Gastroesophageal sphincter (tissue), 4 donors: ENCODE results near the gene MKNK2. TPM values are rescaled to one million over a fixed set of nuclear protein-coding genes. Genes with fewer than 3 reads are reported as not detected.

ENCODE experiments used
- ATAC-seq: fragments of 150-250 bp; one replicate; pipeline ENCODE4 v1.9.1; 2016; ENCODE audit warnings: mild to moderate bottlenecking, moderate library complexity
- H3K27ac ChIP-seq, 4 donors: fragments of 200-600 bp; sonication (generic) in 3 of 4; 1 replicate in 3 of 4; 2 replicates in 1 of 4; pipeline ENCODE4 v1.5.1; 2016 to 2019
- H3K27me3 ChIP-seq: fragments of 200-600 bp; sonication (generic); one replicate; pipeline ENCODE4 v1.5.1; 2019
- H3K36me3 ChIP-seq, 2 donors: fragments of 200-600 bp; sonication (generic); one replicate each; pipeline ENCODE4 v1.5.1; 2019; ENCODE audit warnings: control low read depth in 1 of 2
- H3K4me1 ChIP-seq, 3 donors: fragments of 200-600 bp; sonication (generic); 1 replicate in 2 of 3; 2 replicates in 1 of 3; pipeline ENCODE4 v1.5.1; 2016 to 2019; ENCODE audit warnings: control low read depth in 2 of 3
- H3K4me3 ChIP-seq, 2 donors: fragments of 200-600 bp; sonication (generic); one replicate each; pipeline ENCODE4 v1.5.1; 2019; ENCODE audit warnings: mild to moderate bottlenecking in 1 of 2, moderate library complexity in 1 of 2
- H3K9me3 ChIP-seq, 3 donors: fragments of 200-600 bp; sonication (generic); one replicate each; pipeline ENCODE4 v1.5.1; 2017 to 2019; ENCODE audit warnings: control low read depth in 2 of 3
- CTCF ChIP-seq, 4 experiments: fragments of 200-600 bp in 2 of 4; fragments of 450-650 bp in 2 of 4; sonication (generic) in 1 of 4; IDR thresholded peaks; one replicate each; pipeline ENCODE4 v1.5.1; 2017 to 2019; ENCODE audit warnings: antibody characterized with exemption in 4 of 4, mild to moderate bottlenecking in 2 of 4, moderate library complexity in 2 of 4
- EP300 ChIP-seq: sonication (generic); formaldehyde crosslinking; IDR thresholded peaks from one replicate; pipeline ENCODE4 v1.6.1; 2017; ENCODE audit warnings: antibody characterized with exemption, mild to moderate bottlenecking
- POLR2A ChIP-seq, 2 donors: fragments of 450-650 bp; IDR thresholded peaks; one replicate each; pipeline ENCODE4 v1.6.1; 2017; ENCODE audit warnings: antibody characterized with exemption in 2 of 2, mild to moderate bottlenecking in 2 of 2, moderate library complexity in 1 of 2
- POLR2AphosphoS5 ChIP-seq: sonication (generic); formaldehyde crosslinking; IDR thresholded peaks from one replicate; pipeline ENCODE4 v1.6.1; 2017; ENCODE audit warnings: antibody characterized with exemption
- WGBS, 2 donors: methylation state at CpG; one replicate each; pipeline ENCODE4 v1.1.5; 2018; ENCODE audit warnings: low coverage in 1 of 2; 5-methylcytosine and 5-hydroxymethylcytosine counted together
- total RNA-seq, 4 donors: library from RNA; depleted of rRNA; stranded (reverse); fragments of >200 nt; gene quantifications; one replicate each; pipeline ENCODE4 v1.1.0, GENCODE V29; 2016

Gene MKNK2
- total RNA-seq, 4 donors from 2014 or later, result 98.4 to 195 (median 173) TPM

DNA sequence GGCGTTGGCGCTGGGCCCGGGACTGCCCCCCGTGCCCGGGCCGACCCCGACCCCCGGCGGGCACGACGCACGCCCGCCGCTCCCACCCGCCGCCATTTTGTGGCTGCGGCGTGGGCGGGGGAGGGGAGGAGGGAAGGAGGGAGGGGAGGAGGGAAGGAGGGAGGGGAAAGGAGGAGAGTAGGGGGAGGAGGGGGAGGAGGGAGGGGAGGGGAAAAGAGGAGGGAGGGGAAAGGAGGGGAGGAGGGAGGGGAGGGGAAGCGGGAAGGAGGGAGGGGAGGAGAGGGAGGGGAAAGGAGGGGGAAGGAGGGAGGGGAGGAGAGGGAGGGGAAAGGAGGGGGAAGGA, 35.5 kb downstream of the MKNK2 start, which contains the start of gene BTBD2:
Gene BTBD2, minus strand, starts transcription at position 107 of the 343 bp plus-strand sequence. Its CDS starts 11 bp downstream, at position 96.
- ATAC-seq, result peak; percentile 38

GRCh38 chr19:2014731-2015607, 36.1 kb downstream of the MKNK2 start:
- Histone ChIP-seq H3K36me3 (peaks cover 0 to 13% of the 10 kb centered on the region in 2 donors), H3K9me3 (no peaks in the 10 kb centered on the region), H3K27me3 (no peaks in the 10 kb centered on the region), H3K4me3 (peak overlapping the region; percentile 49 to 79), H3K4me1 (peaks cover 0 to 47% (median 23%) of the 10 kb centered on the region in 3 donors), H3K27ac (peak overlapping the region in 3 of 4 donors; percentile 80 to 86 (median 82))
- peak; percentile 44 for ATAC-seq
- WGBS, 2 donors, result 21 to 28% methylated on average over 9 of the region's 74 CpGs
- no peak for TF ChIP-seq EP300
- TF ChIP-seq POLR2A (IDR thresholded peaks at IDR 0.05), result no peak
- no peak for TF ChIP-seq POLR2AphosphoS5
- no peak for TF ChIP-seq CTCF (IDR thresholded peaks at IDR 0.05)

More for the DNA sequence above, 35.5 kb downstream of the MKNK2 start, which contains the start of gene BTBD2:
- Histone ChIP-seq H3K4me3 (peak within 1 kb of the TSS; percentile 49 to 79), H3K4me1 (peaks cover 0 to 48% (median 23%) of the 10 kb centered on the region in 3 donors), H3K9me3 (no peaks in the 10 kb centered on the region), H3K27ac (peak within 1 kb of the TSS; percentile 3 to 86 (median 81)), H3K36me3 (peaks cover 0 to 13% of the 10 kb centered on the region in 2 donors), H3K27me3 (no peaks in the 10 kb centered on the region)
- no peak for TF ChIP-seq CTCF (IDR thresholded peaks at IDR 0.05)
- TF ChIP-seq POLR2AphosphoS5, result peak; percentile 54
- no CpG with 5 or more reads among the region's 20 CpGs for WGBS, 2 donors

DNA sequence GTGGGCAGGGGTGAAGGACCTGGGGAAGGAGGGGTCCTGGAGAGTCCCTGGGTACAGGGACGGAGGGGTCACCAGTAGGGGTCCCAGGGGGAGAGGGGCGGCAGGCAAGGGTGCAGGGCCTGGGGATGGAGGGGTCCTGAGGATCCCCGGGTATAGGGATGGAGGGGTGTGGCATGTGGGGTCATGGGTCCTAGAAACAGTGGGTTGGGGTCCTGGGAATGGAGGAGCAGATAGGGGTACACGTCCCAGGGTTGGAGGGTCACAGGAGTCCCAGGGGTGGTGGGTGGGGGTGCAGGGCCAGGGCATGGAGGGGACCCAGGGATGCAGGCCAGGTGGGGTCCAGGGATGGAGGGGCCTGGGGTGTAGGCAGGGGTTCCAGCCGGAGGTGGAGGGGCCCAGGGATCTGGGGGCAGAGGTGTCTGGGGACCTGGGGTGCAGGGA, 36.9 kb downstream of the MKNK2 start:
- WGBS, 2 donors, result 64 to 65% methylated on average over 3 to 4 of the region's 5 CpGs
- Histone ChIP-seq H3K4me1 (peaks cover 0 to 39% (median 23%) of the 10 kb centered on the region in 3 donors), H3K27ac (peak overlapping the region in 3 of 4 donors; percentile 47 to 82 (median 80))

DNA sequence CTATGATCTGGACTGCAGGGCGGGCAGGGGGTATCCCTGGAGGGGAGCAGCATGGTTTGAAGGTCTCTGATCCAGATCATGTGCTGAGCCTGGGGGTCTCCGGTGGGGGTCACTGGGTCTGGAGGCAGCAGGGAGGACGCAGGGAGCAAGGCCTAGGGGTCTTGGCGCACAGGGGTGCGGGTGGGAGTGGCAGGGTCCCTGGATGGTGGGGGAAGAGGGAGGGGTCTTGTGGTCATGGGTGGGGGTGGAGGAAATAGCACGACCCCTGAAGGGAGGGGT, 37.4 kb downstream of the MKNK2 start:
- ATAC-seq, result no peak
- H3K27ac ChIP-seq, result peak overlapping the region in 3 of 4 donors; percentile 47 to 82 (median 80)
- H3K36me3 ChIP-seq, result peaks cover 0 to 13% of the 10 kb centered on the region in 2 donors
- H3K4me1 ChIP-seq, result peaks cover 0 to 38% (median 23%) of the 10 kb centered on the region in 3 donors
- peak overlapping the region in 1 of 2 donors; percentile 79 for H3K4me3 ChIP-seq
- H3K27me3 ChIP-seq, result no peaks in the 10 kb centered on the region
- no peaks in the 10 kb centered on the region for H3K9me3 ChIP-seq
- WGBS, 2 donors, result 79 to 83% methylated on average over 1 to 4 of the region's 6 CpGs
- TF ChIP-seq EP300 (no peak), POLR2A (IDR thresholded peaks at IDR 0.05) (no peak), CTCF (IDR thresholded peaks at IDR 0.05) (no peak), POLR2AphosphoS5 (no peak)

More for the DNA sequence above, 36.9 kb downstream of the MKNK2 start:
- Histone ChIP-seq H3K36me3 (peaks cover 0 to 13% of the 10 kb centered on the region in 2 donors), H3K9me3 (no peaks in the 10 kb centered on the region), H3K4me3 (peak overlapping the region in 1 of 2 donors; percentile 79), H3K27me3 (no peaks in the 10 kb centered on the region)
- TF ChIP-seq EP300 (no peak), POLR2A (IDR thresholded peaks at IDR 0.05) (no peak), POLR2AphosphoS5 (no peak), CTCF (IDR thresholded peaks at IDR 0.05) (no peak)
- ATAC-seq, result no peak
